Measurements from ENCODE around the gene AGGF1.

DNA sequence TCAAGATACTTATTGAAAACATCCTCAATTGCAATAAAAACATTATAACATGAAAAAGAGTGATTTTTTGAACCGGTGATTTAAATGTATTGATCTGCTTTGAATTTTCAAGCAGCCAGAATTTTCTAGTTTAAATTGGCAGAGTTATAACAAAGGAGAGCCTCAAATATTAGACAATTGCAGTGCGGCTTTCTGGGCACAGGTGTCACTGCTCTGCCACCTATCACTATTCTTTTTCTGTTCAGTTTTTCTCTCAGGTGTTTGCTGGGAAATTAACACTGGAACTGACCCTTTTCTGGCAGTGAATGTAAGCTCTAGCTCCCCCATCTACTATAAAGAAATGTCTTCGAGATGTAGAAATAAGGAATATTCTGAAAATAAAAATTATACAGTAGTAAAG lies 33.8 kb downstream of the AGGF1 start:
- no peak for TF ChIP-seq CTCF (IDR thresholded peaks at IDR 0.05; ENCODE audit: insufficient read depth, low read length, poor library complexity, severe bottlenecking)
- no peak for TF ChIP-seq EZH2phosphoT487 (conservative IDR thresholded peaks at IDR 0.05; ENCODE audit: low read length)
